Activated B cell treated with CpG ODN at 0.5 μM for 24 hours (primary cell): ENCODE results near the gene NAALADL2. TPM values are rescaled to one million over a fixed set of nuclear protein-coding genes. Genes with fewer than 3 reads are reported as not detected.

Experiments used
- ATAC-seq: fragments of 200-7000 bp; cut with Tn5 transposase; one replicate; pipeline ENCODE4 v1.10.0; 2021; ENCODE audit warnings: low read depth, mild to moderate bottlenecking, moderate library complexity
- CTCF ChIA-PET: fragments of 350-600 bp; sonication (Branson Sonifier 250); formaldehyde crosslinking; loops from one replicate; lab custom pipeline; 2021; ENCODE audit warnings: antibody characterized with exemption; lab: Charles Lee
- POLR2A ChIA-PET: fragments of 350-600 bp; sonication (Branson Sonifier 250); formaldehyde crosslinking; loops from one replicate; lab custom pipeline; 2021; ENCODE audit warnings: antibody characterized with exemption; lab: Charles Lee
- DNase-seq: peaks from one replicate; pipeline ENCODE4 v3.0.0; 2022
- H3K27ac Mint-ChIP-seq: one replicate; pipeline ENCODE4 v1.8.0; 2020; ENCODE audit warnings: mixed read lengths
- H3K27me3 Mint-ChIP-seq: one replicate; pipeline ENCODE4 v1.8.0; 2021; ENCODE audit warnings: mixed read lengths
- H3K36me3 Mint-ChIP-seq: one replicate; pipeline ENCODE4 v1.8.0; 2021; ENCODE audit warnings: low read depth, mixed read lengths
- H3K4me1 Mint-ChIP-seq: one replicate; pipeline ENCODE4 v1.8.0; 2021; ENCODE audit warnings: mixed read lengths
- H3K4me3 Mint-ChIP-seq: one replicate; pipeline ENCODE4 v1.8.0; 2020; ENCODE audit warnings: mild to moderate bottlenecking, mixed read lengths
- H3K9me3 Mint-ChIP-seq: one replicate; pipeline ENCODE4 v1.8.0; 2020; ENCODE audit warnings: mixed read lengths
- CTCF ChIP-seq: fragments of 200-600 bp; IDR thresholded peaks from one replicate; pipeline ENCODE4 v1.8.0; 2022; ENCODE audit warnings: antibody characterized with exemption, mild to moderate bottlenecking
- intact Hi-C: fragments of 100-400 bp; cut with micrococcal nuclease; formaldehyde crosslinking; loops from one replicate; pipeline ENCODE4 v1.15.1; 2024
- total RNA-seq: library from RNA; stranded (reverse); gene quantifications from 2 replicates; pipeline ENCODE4 v1.2.3, GENCODE V29; 2022

The NAALADL2 gene
- total RNA-seq, 1 donor from 2014 or later: not detected

GRCh38 chr3:175198991-175199783 lies 340.1 kb downstream of the NAALADL2 start:
- no peak overlapping the region for H3K4me3 Mint-ChIP-seq
- DNase-seq: no peak
- H3K9me3 Mint-ChIP-seq: peaks cover 2% of the 10 kb centered on the region
- no peaks in the 10 kb centered on the region for H3K36me3 Mint-ChIP-seq
- no peaks in the 10 kb centered on the region for H3K4me1 Mint-ChIP-seq
- intact Hi-C loops: no loop called here
- CTCF ChIA-PET: no interaction called here
- H3K27ac Mint-ChIP-seq: no peak overlapping the region
- ATAC-seq: no peak
- TF ChIP-seq CTCF: no peak
- POLR2A ChIA-PET: no interaction called here
- H3K27me3 Mint-ChIP-seq: no peaks in the 10 kb centered on the region

- DNase-seq (no peak), ATAC-seq (no peak)
- ChIA-PET CTCF (no interaction called here), POLR2A (no interaction called here)
- Mint-ChIP-seq H3K4me1 (no peaks in the 10 kb centered on the region), H3K9me3 (peaks cover 5% of the 10 kb centered on the region), H3K27me3 (no peaks in the 10 kb centered on the region), H3K36me3 (no peaks in the 10 kb centered on the region), H3K4me3 (no peak overlapping the region), H3K27ac (no peak overlapping the region)
- TF ChIP-seq CTCF: no peak
- intact Hi-C loops: no loop called here
Observed at GRCh38 chr3:175199961-175200360, 340.8 kb downstream of the NAALADL2 start.

- ChIA-PET POLR2A (no interaction called here), CTCF (no interaction called here)
- no peak for DNase-seq
- H3K27me3 Mint-ChIP-seq: no peaks in the 10 kb centered on the region
- no peak for ATAC-seq
- peaks cover 6% of the 10 kb centered on the region for H3K9me3 Mint-ChIP-seq
- intact Hi-C loops: no loop called here
- no peaks in the 10 kb centered on the region for H3K36me3 Mint-ChIP-seq
- TF ChIP-seq CTCF: no peak
- H3K4me1 Mint-ChIP-seq: no peaks in the 10 kb centered on the region
- no peak overlapping the region for H3K27ac Mint-ChIP-seq
- H3K4me3 Mint-ChIP-seq: no peak overlapping the region
Observed at GRCh38 chr3:175200391-175201095, 341.4 kb downstream of the NAALADL2 start.

- no peaks in the 10 kb centered on the region for H3K27me3 Mint-ChIP-seq
- H3K4me1 Mint-ChIP-seq: no peaks in the 10 kb centered on the region
- no peak overlapping the region for H3K4me3 Mint-ChIP-seq
- H3K36me3 Mint-ChIP-seq: no peaks in the 10 kb centered on the region
- no peak overlapping the region for H3K27ac Mint-ChIP-seq
- CTCF ChIA-PET: no interaction called here
- ATAC-seq (no peak), DNase-seq (no peak)
- peaks cover 10% of the 10 kb centered on the region for H3K9me3 Mint-ChIP-seq
- intact Hi-C loops: no loop called here
- POLR2A ChIA-PET: no interaction called here
- TF ChIP-seq CTCF: no peak
Observed at GRCh38 chr3:175207361-175207760, 348.2 kb downstream of the NAALADL2 start.

- ChIA-PET POLR2A (no interaction called here), CTCF (no interaction called here)
- DNase-seq (no peak), ATAC-seq (no peak)
- Mint-ChIP-seq H3K27me3 (no peaks in the 10 kb centered on the region), H3K4me3 (no peak overlapping the region), H3K4me1 (no peaks in the 10 kb centered on the region), H3K36me3 (no peaks in the 10 kb centered on the region), H3K9me3 (peaks cover 10% of the 10 kb centered on the region), H3K27ac (no peak overlapping the region)
- intact Hi-C loops: no loop called here
- TF ChIP-seq CTCF: no peak
Observed at GRCh38 chr3:175208326-175208725, 349.2 kb downstream of the NAALADL2 start.
